ENCODE results near the gene NARS2.
"Not testable (repeated sequence)": the region's sequence is repeated elsewhere in the genome, so short reads cannot be mapped to it uniquely, and the experiment has no call there.

DNA sequence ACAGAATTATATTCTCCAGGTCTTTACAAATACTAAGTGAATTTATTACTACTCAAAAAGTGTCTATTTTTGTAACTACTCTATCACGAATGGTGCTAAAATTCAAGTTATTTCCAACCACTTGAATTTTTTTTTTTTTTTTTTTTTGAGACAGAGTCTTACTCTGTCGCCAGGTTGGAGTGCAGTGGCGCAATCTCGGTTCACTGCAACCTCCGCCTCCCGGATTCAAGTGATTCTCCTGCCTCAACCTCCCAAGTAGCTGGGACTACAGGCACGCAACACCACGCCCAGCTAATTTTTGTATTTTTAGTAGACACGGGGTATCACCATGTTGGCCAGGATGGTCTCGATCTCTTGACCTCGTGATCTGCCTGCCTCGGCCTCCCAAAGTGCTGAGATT is 11.6 kb downstream of the NARS2 start:
- TF ChIP-seq, protein P1, sequence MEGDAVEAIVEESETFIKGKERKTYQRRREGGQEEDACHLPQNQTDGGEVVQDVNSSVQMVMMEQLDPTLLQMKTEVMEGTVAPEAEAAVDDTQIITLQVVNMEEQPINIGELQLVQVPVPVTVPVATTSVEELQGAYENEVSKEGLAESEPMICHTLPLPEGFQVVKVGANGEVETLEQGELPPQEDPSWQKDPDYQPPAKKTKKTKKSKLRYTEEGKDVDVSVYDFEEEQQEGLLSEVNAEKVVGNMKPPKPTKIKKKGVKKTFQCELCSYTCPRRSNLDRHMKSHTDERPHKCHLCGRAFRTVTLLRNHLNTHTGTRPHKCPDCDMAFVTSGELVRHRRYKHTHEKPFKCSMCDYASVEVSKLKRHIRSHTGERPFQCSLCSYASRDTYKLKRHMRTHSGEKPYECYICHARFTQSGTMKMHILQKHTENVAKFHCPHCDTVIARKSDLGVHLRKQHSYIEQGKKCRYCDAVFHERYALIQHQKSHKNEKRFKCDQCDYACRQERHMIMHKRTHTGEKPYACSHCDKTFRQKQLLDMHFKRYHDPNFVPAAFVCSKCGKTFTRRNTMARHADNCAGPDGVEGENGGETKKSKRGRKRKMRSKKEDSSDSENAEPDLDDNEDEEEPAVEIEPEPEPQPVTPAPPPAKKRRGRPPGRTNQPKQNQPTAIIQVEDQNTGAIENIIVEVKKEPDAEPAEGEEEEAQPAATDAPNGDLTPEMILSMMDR (IDR thresholded peaks at IDR 0.05 in 4 of 5, conservative IDR thresholded peaks at IDR 0.05 in 1 of 5): not testable (repeated sequence)
- not testable (repeated sequence) for TF ChIP-seq POLR2A (IDR thresholded peaks at IDR 0.05)
